Measurements from ENCODE around the gene CDAN1.

The CDAN1 gene

DNA sequence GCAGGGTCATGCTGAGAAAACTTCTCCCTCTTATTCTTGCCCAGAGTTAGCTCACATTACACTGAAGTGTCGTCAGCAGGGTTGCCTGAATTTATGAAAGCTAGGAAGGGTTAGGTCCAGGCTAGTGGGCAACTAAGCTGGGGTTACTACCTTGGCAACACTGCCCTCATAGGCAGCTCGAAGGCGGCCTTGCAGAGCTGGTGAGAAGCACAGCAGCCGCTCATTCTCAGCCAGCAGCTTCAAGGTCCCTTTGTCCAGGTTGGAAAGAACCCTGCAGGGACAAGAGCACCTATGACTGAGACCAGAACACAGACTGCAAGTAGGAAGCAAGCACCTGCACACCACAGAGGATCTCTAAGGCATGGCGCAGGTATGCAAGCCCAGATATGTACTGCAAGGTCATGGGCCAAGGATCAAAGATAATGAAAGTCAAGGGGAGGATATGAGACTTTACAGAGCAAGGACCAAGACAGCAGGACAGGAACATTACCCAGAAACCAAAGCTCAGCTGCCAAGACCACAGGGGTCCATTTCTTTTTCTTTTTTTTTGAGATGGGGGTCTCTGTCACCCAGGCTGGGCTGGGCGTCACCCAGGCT is 2.8 kb downstream of the CDAN1 start:
- no peak for DNase-seq

DNA sequence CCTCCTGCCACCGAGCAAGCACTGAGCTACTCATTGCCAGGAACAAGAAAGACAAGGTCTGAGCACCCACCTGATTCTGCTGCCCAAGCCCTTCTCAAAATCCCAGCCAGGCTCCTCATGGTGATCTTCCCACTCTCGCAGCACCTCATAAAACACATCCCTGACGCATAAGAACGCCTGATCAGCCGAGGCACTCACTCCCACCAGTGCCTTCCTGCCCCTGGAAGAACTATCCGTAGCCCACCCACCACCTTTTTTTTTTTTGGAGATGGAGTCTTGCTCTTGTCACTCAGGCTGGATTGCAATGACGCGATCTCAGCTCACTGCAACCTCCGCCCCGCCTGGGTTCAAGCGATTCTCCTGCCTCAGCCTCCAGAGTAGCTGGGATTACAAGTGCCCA is 3.9 kb downstream of the CDAN1 start:
- no peak for DNase-seq

DNA sequence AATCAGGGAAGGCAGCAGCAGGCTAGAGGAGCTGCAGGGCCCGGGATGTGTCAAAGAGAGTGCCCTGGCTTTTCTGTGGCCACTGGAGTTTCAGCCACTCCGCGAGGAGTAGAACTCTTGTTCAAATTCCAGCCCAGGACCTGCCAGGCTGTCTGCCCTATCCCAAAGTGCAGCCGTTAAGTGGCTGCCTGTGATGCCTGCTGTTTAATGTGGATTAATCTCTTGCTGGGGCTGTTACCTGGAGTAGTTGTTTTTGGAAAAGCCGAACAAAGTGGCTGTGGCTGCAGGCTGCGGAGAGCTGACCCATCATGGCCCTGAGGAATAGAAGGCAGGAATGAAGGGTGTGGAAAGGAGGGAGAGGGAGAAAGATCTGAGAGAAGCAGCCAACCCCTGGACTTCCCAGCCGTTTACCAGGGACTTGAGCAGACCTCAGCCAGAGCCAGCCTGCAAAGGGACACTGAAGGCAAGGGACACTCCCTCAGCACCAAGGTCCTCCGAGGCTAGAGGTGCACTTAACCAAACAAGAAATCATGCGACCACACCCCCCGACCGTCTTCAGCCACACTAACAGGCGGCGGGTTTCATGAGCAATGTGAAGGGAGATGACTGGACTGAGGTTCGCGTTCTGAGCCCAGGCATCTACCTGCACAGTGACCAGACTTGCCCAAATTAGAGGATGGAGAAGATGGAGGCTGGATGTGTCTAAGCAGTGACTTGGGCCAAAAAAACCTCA is 4.7 kb downstream of the CDAN1 start:
- DNase-seq = no peak

DNA sequence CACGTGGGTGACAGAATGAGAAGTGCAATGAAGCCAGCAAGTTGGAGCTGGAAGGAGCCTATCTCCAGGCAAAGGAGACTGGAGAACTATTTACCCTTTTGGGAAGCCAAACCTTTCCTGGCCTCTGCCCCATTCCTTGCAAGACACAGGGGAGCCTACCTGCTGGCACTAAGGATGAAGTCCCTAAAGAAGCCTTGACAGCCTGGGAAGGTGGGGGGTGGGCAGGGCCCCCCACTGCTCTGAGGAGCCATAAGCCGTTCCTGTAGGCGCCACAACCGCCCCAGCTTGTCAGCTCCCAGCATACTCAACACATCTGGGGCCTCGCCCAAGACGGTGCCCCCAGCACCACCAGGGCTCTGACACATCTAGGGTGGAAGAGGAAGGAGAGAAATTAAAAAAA is 5.5 kb downstream of the CDAN1 start:
- DNase-seq = no peak

DNA sequence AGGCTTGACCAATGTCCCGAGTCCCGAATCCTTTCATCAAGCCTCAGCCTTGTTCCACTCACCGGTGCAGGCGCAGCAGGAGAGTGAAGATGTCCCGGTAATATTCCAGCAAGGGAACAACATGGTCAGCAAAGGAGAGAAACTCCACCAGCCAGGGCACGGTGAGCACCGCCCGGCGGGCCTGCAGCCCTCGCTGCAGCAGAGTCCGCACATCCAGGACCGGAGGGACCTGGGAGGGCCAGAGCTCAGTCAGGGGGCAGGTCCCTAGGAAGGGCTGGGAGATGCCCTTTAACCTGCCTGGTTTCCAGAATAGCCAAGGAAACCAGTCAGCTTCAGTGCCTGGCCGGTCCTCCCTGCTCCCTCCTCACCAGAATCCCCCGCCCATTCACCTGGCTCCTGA is 6.4 kb downstream of the CDAN1 start:
- DNase-seq = no peak

DNA sequence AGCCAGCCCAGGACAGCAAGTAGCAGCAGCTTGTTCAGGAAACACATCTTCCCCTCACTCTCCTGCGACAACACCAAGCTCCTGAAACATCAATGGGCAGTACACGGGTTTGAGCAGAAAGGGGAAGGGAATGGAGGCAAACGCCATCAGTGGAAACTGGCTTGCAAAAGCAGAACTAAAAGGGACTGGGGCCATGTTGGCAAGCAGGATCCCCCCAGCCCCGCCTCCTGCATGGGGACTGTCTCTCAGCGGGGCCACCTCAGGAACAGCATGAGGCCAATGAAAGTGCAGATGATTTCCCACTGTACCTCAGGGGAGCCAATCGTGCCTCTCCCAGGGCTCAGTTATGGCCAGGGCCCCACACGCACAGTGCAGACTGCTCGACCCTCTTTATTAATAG is 6.8 kb downstream of the CDAN1 start:
- no peak for DNase-seq

DNA sequence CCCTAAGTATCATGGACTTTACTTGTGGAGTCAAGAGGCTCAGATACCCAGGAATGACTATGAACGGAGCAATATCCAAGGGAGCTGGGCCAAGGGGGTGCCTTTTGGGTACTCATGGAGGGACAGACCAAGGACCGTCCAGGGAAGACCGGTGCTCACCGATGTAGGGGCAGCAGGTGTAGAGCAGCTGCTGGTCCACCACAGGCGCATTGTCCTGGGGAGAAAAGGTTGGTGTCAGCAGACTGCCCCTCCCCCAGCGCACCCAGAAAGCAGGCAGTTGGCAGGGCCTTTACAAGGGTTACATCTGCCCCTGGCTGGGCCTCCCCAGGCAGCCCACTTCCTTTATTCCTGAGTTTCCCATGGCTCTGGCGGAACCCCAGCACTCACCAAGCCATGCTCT is 7.5 kb downstream of the CDAN1 start:
- no peak for DNase-seq

DNA sequence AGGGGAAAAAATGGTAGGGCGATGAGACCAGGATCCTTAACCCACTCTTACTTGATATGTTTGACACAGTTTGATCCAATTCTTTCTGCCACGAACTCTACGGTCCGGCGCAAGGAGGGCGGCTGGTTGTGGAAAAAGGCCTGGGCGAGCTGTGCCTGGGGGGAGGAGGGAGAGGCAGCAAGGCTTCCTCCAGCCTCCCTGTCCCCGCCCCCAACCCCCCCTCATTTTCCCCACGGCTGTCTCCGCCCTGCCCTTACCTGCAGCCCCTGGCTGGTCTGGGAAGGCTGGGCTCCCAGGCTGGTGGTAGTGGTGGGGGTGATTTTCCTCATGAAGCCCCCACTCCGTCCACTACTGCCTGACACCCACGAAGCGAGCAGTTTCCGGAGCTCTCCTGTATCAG is 8.0 kb downstream of the CDAN1 start:
- no peak for DNase-seq

DNA sequence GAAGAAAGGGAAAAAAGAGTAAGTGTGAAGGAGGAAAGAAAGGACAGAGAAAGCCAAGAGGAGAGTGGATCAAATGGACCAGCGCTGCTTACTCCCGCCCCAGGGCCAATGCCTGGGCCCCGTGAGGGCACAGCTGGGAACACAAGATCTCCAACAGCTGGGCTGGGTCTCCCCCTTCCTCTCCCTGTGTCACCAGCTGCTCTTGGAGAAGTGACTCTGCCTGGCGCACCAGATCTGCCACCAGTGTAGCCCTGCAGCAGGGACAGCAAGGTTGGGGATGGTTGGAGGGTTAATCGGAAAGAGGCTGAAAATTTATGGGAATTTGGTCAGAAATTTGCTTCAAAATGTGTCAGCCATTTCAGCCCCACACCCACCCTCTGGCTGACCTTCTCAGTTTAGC is 8.4 kb downstream of the CDAN1 start:
- DNase-seq = no peak

DNA sequence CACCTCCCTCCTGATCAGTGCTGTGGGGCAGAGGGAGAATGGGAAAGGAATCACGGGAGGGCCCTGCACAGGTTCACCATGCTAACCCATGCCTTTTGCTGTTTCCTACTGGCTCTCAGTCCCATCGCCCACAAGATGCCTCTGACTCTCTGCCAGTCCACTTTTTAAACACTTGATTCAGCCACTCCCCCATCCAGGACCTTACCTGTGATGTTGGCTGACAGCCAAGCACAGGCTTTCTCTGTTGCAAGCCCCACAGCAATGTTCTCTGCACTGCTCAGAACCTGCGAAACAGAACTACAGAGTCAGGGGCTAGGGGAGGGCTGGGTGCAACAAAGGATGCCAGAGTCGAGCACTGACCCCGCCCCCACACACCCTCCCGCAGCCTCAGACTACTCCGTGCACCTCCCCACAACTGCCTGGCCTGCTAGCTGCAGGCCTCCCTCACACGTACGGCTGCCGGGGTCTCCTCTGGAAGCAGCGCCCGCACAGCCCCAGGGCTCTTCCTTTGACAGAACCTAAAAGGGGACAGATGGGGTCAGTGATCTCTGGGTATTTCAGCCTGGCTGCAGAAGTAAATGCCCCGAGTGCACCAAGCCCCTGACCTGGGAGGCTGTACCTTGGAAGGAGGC is 9.1 kb downstream of the CDAN1 start:
- DNase-seq = no peak

DNA sequence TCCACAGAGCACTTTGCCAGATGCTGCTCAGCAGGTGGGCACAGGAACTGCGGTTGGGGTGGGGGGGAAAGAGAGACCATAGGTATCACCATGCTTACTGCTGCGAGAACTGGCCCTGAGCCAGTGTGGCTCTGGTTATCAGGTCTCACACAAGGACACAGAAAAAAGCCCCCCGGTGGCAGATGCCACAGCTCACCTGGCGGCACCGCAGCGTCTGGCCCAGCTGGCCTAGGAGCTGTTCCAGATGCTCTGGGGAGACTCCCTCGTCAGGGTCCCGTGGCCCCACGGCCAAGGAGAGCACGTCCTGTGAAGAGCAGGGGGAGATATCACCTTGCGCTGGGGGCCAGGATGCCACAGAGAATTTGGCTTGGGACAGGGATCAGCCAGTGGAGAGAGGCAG is 10.8 kb downstream of the CDAN1 start:
- no peak for DNase-seq

DNA sequence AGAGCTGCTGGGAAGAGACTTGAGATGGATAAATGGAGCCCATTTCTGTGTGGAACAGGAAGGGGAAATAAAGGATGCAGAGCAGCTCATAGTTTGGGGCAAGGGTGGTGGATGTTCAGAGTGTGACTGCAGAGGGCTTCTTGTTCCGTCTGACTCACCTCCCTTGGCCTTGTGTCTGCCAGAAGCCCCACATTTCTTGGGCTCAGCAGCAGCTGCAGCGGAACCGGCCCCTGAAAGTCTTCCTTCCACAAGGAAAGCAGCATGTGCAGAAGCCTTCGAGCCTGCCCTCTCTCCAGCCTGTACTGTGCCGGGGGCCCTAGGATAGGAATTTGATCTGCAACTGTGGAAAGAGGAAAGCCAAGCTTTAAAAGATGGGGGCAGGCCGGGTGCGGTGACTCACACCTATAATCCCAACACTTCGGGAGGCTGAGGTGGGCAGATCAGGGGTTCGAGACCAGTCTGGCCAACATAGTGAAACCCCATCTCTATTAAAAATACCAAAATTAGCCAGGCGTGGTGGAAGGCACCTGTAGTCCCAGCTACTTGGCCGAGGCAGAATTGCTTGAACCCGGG is 11.5 kb downstream of the CDAN1 start:
- no peak for DNase-seq

DNA sequence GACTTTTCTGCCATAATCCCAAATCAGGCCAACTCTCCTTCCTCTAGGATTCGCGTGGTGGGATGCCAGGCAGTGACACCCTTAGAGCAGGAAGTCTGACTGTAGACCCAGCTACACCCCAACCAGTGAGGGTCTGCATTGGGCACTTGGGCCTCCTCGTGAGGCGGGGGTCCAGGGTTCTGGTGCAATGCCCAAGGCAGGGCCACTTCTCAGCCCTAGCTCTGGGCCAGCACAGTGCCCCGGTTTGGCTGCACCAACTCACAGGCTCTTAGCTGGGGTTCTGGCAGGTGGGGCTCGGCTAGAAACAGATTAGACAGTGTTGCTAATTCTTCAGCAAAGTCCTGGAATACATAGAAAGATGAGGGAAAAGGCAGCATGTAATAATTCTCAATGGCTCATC is 12.7 kb downstream of the CDAN1 start:
- DNase-seq = no peak

DNA sequence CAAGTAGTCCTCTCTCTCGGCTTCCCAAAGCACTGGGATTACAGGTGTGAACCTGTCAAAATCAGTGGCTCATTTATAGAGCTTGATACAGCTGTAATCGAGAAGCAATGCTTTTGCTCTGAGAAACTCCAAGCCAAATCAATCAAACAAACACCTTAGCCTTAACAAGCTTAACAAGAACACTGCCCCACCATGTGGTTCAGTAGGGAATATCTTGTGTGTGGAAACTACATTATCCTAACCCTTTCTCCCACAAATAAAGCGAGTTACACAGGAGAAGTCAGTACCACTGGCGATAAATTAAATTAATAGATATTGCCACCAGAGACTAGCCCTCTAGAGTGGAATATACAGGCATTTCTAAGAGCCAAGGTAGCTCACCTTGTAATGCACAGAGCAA is 13.9 kb downstream of the CDAN1 start:
- no peak for DNase-seq

DNA sequence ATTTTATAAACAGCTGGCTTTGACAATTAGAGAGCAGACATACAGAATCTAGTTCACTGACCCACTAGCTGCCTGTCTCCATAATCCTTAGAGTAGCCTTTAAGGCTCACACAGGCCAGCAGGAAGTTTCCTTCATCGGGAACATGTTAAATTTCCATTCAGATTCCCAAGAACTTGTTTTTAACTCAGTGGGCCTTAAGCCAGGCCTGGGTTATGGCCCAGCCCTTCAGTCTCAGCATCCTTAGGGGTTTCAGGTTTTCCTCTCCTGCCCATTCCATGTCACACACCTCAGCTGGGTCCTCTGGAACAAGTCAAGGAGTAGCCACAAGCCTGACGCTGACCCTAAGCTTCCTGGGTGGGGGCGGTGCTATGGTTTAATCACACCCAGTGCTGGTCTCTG is 15.0 kb downstream of the CDAN1 start:
- no peak for DNase-seq

DNA sequence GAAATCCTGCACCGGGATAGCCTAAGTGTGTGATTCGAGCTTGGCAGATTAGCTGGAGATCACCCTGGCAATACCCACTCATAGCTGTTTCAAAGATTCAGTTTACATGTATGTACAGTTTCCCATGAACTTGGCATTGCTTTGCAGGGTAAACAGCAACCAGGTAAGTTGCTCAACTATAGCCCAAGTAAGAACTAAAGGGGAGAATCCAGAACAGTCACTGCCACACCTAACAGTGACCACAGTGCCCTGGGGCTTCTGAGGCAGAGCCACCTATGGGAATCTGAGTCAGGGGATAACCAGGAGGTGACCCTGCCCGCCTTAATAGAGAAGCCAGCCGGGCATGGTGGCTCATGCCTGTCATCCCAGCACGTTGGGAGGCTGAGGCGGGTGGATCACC is 15.9 kb downstream of the CDAN1 start:
- DNase-seq = no peak

DNA sequence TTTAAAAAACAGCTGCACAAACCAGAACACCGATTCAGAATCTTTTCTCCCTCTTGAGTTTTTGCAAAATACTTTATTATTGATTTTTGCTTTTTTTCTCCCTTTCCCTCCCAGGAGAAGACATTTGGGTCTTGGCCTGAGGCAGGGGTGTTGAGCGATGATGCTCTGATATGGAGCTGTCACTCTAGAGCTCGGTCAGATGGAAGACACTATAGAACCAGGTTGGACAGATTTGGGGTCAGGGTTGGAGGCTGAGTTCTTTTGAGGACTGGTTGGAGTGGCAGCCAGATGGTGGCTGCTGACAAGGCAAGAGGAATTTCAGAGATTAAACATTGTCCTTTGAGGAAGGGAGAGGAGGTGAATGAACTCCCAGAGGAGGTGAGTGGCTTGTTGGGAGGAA is 16.9 kb downstream of the CDAN1 start:
- DNase-seq = no peak

DNA sequence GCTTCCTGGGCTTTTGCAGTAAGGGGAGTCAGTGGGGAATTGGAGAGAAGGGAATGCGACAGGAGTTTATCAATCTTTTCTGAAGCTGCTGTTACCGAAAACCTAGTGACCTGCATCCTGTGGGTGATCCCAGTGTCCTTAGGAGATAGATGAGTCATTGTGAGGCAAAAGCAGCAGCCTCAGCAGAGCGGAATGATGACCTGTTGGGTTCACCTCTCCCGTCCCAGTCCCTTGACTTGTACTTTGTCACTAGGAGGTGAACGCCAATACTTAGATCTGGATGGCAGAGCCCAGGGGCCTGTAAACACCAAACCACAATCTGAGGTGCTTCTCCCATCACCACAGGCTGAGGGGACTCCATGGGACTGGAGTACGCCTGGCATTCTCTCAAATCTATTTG is 17.9 kb downstream of the CDAN1 start:
- no peak for DNase-seq

DNA sequence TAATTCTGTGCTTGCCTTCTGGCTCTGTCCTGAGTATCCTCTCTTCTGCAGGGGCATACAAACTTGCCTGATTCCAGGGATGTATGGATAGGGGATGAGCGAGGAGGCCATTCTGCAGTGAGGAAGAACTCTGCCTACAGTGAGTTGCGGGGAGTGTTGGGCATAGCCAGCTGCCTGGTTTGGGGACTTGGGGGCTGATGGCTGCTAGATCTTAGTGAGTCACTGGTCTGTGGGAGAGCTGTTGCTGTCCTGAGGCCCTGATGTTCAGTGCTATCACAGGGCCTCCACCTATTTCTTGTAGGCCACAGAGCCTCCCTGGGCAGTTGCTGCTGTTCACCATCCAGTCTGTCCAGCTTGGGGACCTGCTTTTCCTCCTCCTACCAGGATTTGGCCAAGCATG is 20.3 kb downstream of the CDAN1 start:
- no peak for DNase-seq

DNA sequence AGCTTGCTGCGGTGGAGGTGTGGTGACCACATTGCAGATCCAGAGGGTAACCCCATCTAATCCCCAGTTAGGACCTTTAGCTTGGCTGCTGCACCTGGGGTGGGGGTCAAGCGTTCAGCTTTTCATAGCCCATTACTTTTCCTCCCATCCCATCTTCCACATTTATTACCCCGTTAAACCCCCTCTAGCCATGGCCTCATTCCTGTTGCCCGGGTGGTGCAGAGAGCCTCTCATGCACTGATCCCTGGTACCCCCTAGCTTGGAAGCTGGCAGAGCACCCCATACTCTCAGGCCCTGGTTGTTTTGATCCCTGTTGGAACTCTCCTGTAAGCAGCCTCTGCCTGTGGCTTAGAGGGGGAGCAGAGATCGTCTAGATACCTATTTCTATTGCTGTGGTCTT is 20.8 kb downstream of the CDAN1 start:
- no peak for DNase-seq

DNA sequence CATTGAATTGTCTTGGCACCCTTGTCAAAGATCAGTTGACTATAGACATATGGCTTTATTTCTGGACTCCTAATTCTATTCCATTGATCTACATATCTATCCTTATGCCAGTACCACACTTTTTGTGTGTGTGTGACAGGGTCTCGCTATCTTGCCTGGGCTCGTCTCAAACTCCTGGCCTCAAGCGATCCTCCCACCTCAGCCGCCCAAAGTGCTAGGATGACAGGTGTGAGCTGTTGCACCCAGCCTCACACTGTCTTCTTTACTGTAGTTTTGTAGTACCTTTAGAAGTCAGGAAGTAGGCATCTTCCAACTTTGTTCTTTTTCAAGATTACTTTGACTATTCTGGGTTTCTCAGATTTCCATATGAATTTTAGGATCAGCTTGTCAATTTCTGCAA is 24.3 kb downstream of the CDAN1 start:
- DNase-seq = no peak

DNA sequence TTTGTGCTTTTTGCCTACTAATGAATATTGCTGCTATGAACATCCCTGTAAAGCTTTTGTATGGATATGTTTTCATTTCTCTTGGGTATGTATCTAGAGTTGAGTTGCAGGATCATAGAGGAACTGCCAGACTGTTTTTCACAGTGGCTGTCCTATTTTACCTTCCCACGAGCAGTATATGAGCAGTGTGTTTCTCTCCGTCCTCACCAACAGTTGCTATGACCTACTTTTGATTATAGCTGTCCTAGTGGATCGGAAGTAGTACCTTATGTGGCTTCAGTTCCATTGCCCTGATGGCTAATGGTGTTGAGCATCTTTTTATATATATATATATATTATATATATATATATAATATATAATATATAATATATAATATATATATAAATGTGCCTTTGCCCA is 25.2 kb downstream of the CDAN1 start:
- DNase-seq = no peak

DNA sequence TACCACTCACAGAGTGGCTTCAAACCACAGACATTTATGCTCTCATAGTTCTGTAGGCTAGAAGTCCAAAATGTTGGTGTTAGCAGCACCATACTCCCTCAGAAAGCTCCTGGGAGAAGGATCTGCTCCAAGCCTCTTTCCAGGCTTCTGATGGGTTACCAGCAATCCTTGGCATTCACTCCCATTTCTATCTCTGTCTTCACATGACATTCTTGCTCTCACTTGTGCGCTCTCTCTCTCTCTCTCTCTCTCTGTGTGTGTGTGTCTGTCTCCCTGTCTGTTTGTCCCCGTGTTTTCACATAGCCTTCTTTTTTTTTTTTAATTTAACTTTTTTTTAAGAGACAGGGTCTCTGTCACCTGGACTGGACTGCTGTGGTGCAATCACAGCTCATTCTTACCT is 26.3 kb downstream of the CDAN1 start:
- DNase-seq = no peak

DNA sequence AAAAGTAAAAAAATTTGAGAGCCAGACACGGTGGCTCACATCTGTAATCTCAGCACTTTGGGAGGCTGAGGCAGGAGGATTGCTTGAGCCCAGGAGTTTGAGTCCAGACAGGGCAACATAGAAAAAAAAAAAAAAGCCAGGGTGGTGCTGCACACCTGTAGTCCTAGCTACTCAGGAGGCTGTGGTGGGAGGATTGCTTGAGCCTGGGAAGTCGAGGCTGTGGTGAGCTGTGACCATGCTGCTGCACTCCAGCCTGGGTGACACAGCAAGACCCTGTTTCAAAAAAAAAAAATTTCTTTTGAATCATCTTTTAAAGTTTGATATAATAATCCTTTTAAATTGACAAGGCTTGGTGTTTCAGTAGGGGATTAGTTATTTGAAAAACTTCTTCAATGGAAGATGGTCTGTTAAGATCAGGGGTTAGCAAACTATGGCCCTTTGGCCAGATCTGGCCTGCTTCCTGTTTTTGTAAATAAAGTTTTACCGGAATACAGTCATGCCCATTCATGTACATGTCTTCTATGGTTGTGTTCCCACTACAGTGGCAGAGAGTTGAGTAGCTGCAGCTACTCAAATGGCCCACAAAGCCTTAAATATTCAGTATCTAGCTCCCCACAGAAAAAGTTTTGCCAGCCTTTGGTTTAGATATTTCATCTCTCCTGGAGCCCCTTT is 28.9 kb downstream of the CDAN1 start:
- no peak for DNase-seq

All from stimulated activated CD4-positive, alpha-beta T cell treated with anti-CD3 and anti-CD28 coated beads, Interleukin-2, amount 100 ng/mL, for 24 hours (primary cell).